HG02970 (cell line): ENCODE results near the gene PRRT2.

Experiments used
- ATAC-seq: cut with Tn5 transposase; IDR thresholded peaks from one replicate; pipeline ENCODE4 v1.9.1; 2021; ENCODE audit warnings: mild to moderate bottlenecking, moderate library complexity, moderate number of reproducible peaks; ENCODE audit not compliant: unreplicated experiment, low FRiP score

PRRT2 gene

DNA sequence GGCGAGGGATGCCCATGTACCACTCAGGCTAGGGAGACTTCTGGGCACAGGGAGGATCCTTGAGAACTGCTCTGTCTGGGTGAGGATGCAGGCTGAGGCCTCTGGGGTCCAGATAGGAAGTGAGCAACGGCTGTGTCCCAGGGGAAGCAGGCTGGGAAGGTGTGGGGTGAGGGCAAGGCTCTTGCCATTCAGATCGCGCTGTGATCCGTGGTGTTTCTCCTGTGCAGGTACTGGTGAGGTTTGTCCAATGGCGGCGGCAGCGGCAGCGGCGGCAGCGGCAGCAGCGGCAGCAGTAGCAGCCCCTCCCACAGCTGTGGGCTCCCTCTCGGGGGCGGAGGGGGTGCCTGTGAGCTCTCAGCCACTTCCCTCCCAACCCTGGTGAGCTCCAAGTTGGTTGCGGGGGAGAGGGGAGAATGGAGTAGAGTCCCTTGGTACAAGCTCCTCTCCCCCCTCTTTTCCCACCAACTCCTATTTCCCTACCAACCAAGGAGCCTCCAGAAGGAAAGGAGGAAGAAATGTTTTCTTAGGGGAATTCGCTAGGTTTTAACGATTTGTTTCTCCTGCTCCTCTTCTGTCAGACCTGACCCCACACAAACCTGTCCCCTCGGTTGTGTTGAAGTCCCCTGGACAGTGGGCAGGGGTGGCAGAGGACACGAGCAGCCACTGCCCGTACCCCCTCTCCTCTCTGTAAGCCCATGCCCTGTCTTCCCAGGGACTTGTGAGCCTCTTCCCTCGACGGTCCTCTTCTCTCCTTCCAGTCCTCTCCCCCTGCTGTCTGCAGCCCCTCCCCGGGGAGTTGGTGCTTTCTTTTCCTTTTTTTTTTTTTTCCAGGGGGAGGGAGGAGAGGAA is 1.9 kb upstream of the PRRT2 start:
- no peak for ATAC-seq

GRCh38 chr16:29810699-29811169 is 1.3 kb upstream of the PRRT2 start:
- no peak for ATAC-seq

- ATAC-seq: no peak
These were observed 660 bp upstream of the PRRT2 start for GRCh38 chr16:29811170-29811895.

GRCh38 chr16:29812754-29813643 is 1.0 kb downstream of the PRRT2 start:
- ATAC-seq: no peak

DNA sequence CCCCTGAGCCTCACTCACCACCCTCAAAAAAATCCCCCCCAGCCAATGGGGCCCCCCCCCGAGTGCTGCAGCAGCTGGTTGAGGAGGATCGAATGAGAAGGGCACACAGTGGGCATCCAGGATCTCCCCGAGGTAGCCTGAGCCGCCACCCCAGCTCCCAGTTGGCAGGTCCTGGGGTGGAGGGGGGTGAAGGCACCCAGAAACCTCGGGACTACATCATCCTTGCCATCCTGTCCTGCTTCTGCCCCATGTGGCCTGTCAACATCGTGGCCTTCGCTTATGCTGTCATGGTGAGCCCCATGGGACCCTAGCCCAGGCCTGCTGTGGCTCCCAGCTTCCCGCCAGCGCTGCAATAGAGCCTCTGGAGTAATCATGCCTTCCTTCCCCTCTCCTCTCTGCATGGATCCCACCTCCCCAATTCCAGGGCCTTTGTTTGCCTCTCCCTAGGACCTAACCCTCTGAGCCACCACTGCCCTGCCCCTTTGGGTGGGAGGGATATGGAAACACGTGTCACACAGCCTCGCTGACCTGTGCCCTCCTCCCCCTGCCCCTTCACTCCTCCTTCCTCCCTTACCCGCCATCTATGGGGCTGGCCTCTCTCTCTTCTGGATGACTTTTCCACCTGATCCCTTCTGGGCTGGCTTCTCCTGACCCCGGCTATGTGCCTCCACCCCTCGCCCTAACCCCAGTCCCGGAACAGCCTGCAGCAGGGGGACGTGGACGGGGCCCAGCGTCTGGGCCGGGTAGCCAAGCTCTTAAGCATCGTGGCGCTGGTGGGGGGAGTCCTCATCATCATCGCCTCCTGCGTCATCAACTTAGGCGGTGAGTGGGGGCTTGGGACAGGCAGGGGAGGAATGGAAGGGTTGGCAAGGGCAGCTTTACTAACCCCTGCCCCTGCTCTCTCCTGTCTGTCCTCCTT is 1.9 kb downstream of the PRRT2 start:
- no peak for ATAC-seq

- no peak for ATAC-seq
These were observed 2.6 kb downstream of the PRRT2 start for GRCh38 chr16:29814592-29814991.

GRCh38 chr16:29815032-29815721 is 3.2 kb downstream of the PRRT2 start:
- ATAC-seq: no peak

GRCh38 chr16:29815793-29816693 is 4.0 kb downstream of the PRRT2 start, which contains the start of gene PAGR1:
Gene PAGR1 (plus strand): TSS chr16:29816152. CDS start chr16:29816526, 374 bp downstream.
- peak; percentile 64 for ATAC-seq

DNA sequence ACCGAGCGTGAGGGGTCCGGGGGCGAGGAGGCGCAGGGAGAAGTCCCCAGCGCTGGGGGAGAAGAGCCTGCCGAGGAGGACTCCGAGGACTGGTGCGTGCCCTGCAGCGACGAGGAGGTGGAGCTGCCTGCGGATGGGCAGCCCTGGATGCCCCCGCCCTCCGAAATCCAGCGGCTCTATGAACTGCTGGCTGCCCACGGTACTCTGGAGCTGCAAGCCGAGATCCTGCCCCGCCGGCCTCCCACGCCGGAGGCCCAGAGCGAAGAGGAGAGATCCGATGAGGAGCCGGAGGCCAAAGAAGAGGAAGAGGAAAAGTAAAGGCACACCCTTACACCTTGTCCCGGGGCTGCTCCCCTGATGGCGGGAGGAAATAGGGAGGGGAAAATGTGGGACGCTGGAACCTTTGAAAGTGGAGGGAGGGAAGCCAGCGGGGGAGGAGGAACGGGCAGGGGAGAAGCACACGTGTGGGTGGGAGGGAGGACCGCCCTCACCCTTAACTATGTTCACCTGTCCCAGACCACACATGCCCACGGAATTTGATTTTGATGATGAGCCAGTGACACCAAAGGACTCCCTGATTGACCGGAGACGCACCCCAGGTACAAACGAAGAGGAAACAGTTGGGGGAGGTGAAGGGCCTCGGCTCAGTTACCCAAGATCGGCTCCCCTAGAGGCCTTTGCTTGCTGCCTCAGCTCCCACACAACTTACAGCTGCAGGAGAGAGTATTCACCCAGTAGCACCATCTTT is 4.9 kb downstream of the PRRT2 start:
- no peak for ATAC-seq

- ATAC-seq: no peak
These were observed 6.1 kb downstream of the PRRT2 start for GRCh38 chr16:29818082-29818481.

- ATAC-seq: no peak
These were observed 7.5 kb downstream of the PRRT2 start for GRCh38 chr16:29819506-29819905.

DNA sequence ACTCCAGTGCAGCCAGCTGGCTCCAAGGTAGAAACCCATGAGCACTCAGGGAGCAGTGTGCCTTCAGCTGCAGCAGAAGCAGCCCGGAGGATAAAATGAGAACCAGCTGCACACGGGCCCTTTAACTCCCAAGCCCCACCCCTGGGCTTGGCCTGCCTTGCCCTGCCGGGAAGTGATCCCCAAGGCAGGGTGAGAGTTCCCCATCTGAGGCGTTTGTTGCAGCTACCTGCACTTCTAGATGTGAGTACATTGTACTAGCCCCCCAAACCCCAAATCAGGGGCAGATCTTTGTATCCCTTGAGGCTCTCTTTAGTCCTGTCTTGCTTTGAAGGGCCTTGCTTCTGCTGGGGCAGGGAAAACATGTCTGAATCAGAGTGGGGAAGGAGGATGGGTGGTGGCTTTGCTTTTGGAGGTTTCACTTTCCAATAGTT is 8.3 kb downstream of the PRRT2 start, which contains the start of gene MVP:
Gene MVP (plus strand): TSS at position 192 of the 431 bp plus-strand sequence. CDS start 10,088 bp downstream, outside the sequence.
- no peak for ATAC-seq

DNA sequence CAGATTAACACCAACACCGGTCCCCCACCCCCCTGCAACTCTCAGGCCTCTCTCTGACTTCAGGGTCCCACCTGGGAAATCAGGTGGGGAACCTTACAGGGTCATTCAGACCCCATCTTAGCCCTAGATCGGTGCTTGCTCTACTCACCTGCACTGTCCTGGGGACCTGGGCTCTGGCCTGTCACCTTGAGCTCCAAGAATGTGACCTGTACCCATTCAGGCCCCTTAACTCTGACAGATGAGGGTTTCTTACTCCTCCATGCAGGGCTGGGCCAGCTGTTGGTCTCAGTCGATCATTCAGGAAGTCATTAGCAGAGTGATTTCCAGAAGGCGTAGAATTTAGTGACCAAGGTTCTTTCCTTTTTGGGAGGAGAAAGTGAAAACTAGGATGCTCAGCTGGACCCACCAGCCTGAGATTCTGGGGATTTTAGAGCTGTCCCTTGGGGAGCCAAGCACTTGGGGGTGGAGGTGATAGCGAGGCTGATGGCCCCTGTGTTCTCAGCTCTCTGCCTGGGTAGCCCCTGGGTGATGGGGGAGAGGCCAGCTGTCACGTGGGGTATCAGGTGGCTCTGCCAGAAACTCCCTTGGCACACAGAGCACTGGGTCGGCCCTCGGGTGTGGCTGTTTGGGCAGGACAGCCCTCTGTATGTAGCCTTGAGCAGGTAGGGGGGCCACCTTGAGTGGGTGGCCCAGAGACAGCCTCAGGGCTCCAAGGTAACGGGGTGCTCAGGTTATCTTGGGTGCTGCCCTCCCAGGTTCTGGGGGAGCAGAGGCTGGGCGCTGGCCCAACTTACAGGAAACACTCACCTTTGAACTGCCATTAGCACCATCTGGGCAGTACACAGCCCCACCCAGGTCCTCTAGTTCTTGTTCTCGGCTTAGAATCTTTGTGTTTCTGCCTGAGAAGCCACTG is 9.0 kb downstream of the PRRT2 start:
- no peak for ATAC-seq

DNA sequence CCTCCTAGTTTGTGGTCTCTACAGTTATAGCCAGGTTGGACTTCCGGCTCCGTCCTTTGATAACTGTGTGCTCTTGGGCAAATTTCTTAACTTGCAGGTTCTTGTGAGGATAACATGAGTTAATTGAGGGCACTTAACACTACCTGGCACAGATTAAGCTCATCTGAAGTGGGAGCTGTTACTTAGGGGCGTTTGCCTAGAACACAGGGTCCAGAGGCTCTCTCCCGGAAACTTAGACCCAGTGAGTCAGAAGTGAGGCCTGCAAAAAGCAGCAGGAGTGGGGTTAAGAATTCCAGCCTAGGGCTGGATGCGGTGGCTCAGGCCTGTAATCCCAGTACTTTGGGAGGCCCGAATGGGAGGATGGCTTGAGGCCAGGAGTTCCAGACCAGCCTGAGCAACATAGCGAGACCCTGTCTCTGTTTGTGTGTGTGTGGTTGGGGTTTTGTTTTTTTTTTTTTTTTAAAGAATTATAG is 9.7 kb downstream of the PRRT2 start:
- no peak for ATAC-seq

- no peak for ATAC-seq
These were observed 12.7 kb downstream of the PRRT2 start for GRCh38 chr16:29824589-29825144.
